Muscle layer of colon (tissue), 2 donors: ENCODE data around the gene STRBP.

Experiments used
- H3K27ac ChIP-seq: one replicate; pipeline ENCODE4 v1.7.0; 2013; ENCODE audit warnings: low read depth, mild to moderate bottlenecking, low read length, moderate library complexity
- H3K27me3 ChIP-seq, 2 donors: one replicate each; pipeline ENCODE4 v1.7.0; 2013; ENCODE audit warnings: low read length in 2 of 2, mild to moderate bottlenecking in 2 of 2; ENCODE audit not compliant: insufficient read depth in 2 of 2, control insufficient read depth in 1 of 2
- H3K36me3 ChIP-seq: one replicate; pipeline ENCODE4 v1.7.0; 2013; ENCODE audit warnings: mild to moderate bottlenecking, low read length; ENCODE audit not compliant: insufficient read depth
- H3K4me1 ChIP-seq: one replicate; pipeline ENCODE4 v1.7.0; 2013; ENCODE audit warnings: mild to moderate bottlenecking, low read length; ENCODE audit not compliant: insufficient read depth
- H3K4me3 ChIP-seq, 2 donors: one replicate each; pipeline ENCODE4 v1.7.0; 2013; ENCODE audit warnings: low read length in 2 of 2, low read depth in 1 of 2, mild to moderate bottlenecking in 1 of 2, moderate library complexity in 1 of 2
- H3K9ac ChIP-seq: one replicate; pipeline ENCODE4 v1.7.0; 2013; ENCODE audit warnings: low read length
- H3K9me3 ChIP-seq: one replicate; pipeline ENCODE4 v1.7.0; 2013; ENCODE audit warnings: mild to moderate bottlenecking, low read length
- donor health status: abdominal sarcoma.
- donor health status: Adenocarcinoma of cecum.

The STRBP gene

DNA sequence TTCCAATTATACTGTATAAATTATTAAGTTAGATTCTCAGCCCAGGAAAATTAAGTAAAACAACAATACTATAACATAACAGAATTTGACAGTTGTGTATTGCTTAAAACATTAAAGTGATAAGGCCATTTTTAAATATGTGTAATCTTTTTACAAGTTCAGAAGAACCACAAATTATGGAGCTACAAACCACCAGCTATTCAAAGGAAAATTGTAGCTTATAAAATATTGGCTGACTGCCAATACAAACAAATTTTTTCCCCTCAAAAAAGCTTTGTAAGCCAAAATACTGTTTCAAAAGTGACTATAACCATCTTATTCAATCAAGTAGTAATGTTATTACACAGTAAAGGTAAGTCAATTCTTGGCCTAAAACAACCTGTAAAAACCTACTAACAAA, 21.9 kb downstream of the STRBP start:
- Histone ChIP-seq H3K4me3 (no peak overlapping the region), H3K4me1 (peaks cover 5% of the 10 kb centered on the region), H3K27ac (no peak overlapping the region), H3K9me3 (no peaks in the 10 kb centered on the region), H3K9ac (no peak overlapping the region), H3K36me3 (no peaks in the 10 kb centered on the region), H3K27me3 (no peaks in the 10 kb centered on the region)

GRCh38 chr9:123239726-123240125, 28.7 kb downstream of the STRBP start:
- Histone ChIP-seq H3K27me3 (no peaks in the 10 kb centered on the region), H3K9ac (no peak overlapping the region), H3K4me1 (no peaks in the 10 kb centered on the region), H3K9me3 (no peaks in the 10 kb centered on the region), H3K36me3 (no peaks in the 10 kb centered on the region), H3K4me3 (no peak overlapping the region), H3K27ac (no peak overlapping the region)

DNA sequence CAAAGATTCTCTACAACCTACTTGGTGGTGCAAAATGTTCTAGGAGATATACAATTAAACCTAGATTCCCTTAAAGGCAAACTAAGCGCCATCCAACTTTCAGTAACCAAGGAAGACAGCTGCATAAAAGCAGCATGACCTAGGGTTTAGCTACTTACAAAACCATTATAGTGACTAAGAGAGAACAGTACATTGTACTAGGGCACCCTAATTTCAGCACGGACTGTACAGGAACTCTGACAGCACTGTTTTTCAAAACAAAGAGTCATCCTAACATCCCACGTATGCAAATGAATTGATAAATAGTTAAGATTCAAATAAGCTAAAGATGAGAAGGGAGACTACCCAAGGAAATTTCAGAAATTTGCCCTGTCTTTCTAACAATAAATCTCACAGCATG, 30.0 kb downstream of the STRBP start:
- H3K27me3 ChIP-seq: no peaks in the 10 kb centered on the region
- H3K36me3 ChIP-seq: no peaks in the 10 kb centered on the region
- H3K27ac ChIP-seq: no peak overlapping the region
- H3K9ac ChIP-seq: no peak overlapping the region
- H3K9me3 ChIP-seq: no peaks in the 10 kb centered on the region
- H3K4me1 ChIP-seq: no peaks in the 10 kb centered on the region
- H3K4me3 ChIP-seq: no peak overlapping the region

GRCh38 chr9:123237220-123237619, 31.2 kb downstream of the STRBP start:
- no peaks in the 10 kb centered on the region for H3K4me1 ChIP-seq
- no peaks in the 10 kb centered on the region for H3K36me3 ChIP-seq
- no peak overlapping the region for H3K4me3 ChIP-seq
- H3K27me3 ChIP-seq: no peaks in the 10 kb centered on the region
- H3K27ac ChIP-seq: no peak overlapping the region
- no peak overlapping the region for H3K9ac ChIP-seq
- H3K9me3 ChIP-seq: no peaks in the 10 kb centered on the region

DNA sequence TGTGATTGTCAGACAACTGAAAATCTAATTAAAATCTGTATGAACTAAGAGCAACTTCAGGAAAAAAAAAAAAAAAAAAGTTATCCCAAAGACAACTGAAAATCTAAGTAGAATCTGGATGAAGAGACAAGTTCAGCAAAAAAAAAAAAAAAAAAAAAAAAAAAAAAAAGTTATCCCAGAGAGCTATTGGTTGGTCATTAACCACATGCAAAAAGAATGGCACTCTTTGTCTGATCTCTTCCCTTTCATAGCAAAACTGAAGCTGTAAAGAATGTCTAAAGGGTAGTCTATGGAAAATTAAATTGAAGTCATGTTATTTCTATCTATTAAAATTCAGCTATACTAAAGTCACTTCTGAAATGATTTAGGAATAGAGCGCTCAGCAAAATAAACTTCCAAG, 32.9 kb downstream of the STRBP start:
- Histone ChIP-seq H3K4me1 (no peaks in the 10 kb centered on the region), H3K27me3 (no peaks in the 10 kb centered on the region), H3K9me3 (no peaks in the 10 kb centered on the region), H3K4me3 (no peak overlapping the region), H3K9ac (no peak overlapping the region), H3K27ac (no peak overlapping the region), H3K36me3 (no peaks in the 10 kb centered on the region)

- no peak overlapping the region for H3K4me3 ChIP-seq
These were observed 33.5 kb downstream of the STRBP start for GRCh38 chr9:123234853-123235252.

DNA sequence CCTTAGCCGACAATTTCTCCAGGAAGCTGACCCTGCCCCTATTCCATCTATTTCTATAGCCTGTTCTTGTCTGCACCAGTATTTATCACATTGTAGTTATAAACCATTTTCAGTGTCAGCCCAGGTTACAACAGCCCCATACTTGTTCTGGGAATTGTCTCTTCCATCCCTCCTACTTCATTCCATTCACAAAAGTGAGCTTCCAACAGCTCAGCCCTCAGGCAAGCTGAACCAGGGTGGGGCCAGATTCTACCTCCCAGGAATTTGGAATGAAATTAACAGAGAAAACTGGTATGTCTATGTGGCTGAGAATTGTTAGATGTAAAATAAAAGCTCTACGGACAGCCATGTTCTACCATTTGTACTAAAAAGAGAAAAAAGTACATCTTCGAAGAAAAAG, 36.1 kb downstream of the STRBP start:
- Histone ChIP-seq H3K27ac (no peak overlapping the region), H3K9me3 (no peaks in the 10 kb centered on the region), H3K4me3 (no peak overlapping the region)

More at GRCh38 chr9:123234853-123235252, 33.5 kb downstream of the STRBP start:
- Histone ChIP-seq H3K27me3 (no peaks in the 10 kb centered on the region), H3K36me3 (no peaks in the 10 kb centered on the region), H3K9ac (no peak overlapping the region), H3K4me1 (no peaks in the 10 kb centered on the region), H3K9me3 (no peaks in the 10 kb centered on the region), H3K27ac (no peak overlapping the region)

DNA sequence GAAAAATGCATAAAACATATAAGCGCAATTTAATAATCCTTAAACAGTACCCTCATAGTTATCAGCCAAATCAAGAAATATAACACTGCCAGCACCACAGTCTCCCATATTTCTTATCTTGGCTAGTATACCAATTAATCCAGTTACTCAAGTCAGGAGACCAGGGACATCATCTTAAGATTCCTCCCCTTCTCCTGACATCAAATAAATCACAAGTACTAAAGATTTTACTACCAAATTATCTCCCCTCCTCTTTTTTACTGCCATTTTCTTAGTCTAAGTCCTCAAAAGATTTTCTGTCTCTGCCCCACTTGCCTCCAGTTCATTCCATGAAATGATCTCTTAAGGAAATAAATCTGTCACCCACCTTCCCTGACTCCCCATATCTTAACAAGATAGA, 37.0 kb downstream of the STRBP start:
- H3K36me3 ChIP-seq: no peaks in the 10 kb centered on the region
- H3K9me3 ChIP-seq: no peaks in the 10 kb centered on the region
- H3K9ac ChIP-seq: no peak overlapping the region
- no peak overlapping the region for H3K27ac ChIP-seq
- no peaks in the 10 kb centered on the region for H3K27me3 ChIP-seq
- H3K4me1 ChIP-seq: no peaks in the 10 kb centered on the region
- H3K4me3 ChIP-seq: no peak overlapping the region

More for the DNA sequence above, 36.1 kb downstream of the STRBP start:
- Histone ChIP-seq H3K36me3 (no peaks in the 10 kb centered on the region), H3K27me3 (no peaks in the 10 kb centered on the region), H3K9ac (no peak overlapping the region), H3K4me1 (no peaks in the 10 kb centered on the region)

DNA sequence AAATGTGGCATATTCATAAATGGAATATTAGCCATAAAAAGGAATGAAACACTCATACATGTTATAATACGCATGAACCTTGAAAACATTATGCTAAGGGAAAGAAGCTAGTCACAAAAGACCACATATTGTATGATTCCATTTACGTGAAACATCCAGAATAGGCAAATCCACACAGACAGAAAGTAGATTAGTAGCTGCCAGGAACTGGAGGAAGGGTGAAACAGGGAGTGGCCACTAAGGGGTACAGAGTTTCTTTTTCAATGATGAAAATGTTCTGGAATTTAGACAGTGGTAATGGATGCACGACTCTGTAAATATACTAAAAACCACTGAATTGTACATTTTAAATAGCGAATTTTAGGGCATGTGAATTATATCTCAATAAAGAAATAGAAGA, 39.4 kb downstream of the STRBP start:
- Histone ChIP-seq H3K27me3 (no peaks in the 10 kb centered on the region), H3K27ac (no peak overlapping the region), H3K4me3 (no peak overlapping the region), H3K4me1 (no peaks in the 10 kb centered on the region), H3K9me3 (no peaks in the 10 kb centered on the region), H3K9ac (no peak overlapping the region), H3K36me3 (no peaks in the 10 kb centered on the region)

GRCh38 chr9:123225995-123226394, 42.4 kb downstream of the STRBP start:
- Histone ChIP-seq H3K27ac (no peak overlapping the region), H3K9ac (no peak overlapping the region), H3K27me3 (no peaks in the 10 kb centered on the region), H3K9me3 (no peaks in the 10 kb centered on the region), H3K36me3 (no peaks in the 10 kb centered on the region), H3K4me3 (no peak overlapping the region), H3K4me1 (no peaks in the 10 kb centered on the region)

DNA sequence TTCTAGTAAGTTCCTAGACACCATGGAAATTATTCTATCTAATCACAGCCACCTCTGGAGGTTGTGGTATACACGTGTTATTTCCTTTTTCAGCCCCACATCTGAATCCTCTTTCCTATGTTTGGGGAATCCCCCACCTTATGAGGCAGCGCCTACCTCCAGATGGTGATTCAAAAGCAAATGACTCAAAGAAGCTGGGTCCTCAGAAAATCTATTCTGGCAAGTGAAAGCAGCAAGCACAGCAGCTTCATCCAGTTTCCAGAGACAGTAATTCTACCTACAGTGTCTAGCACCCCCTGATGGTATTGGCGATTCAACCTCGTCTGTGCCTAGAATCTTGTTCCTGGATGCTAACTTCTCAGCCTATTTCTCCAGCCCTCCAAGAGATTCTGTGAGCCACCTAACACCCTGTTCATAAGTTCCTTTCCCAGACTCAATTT, 43.0 kb downstream of the STRBP start:
- no peak overlapping the region for H3K4me3 ChIP-seq
- H3K27ac ChIP-seq: no peak overlapping the region
- no peaks in the 10 kb centered on the region for H3K36me3 ChIP-seq
- H3K27me3 ChIP-seq: no peaks in the 10 kb centered on the region
- H3K9me3 ChIP-seq: no peaks in the 10 kb centered on the region
- no peaks in the 10 kb centered on the region for H3K4me1 ChIP-seq
- H3K9ac ChIP-seq: no peak overlapping the region

- no peaks in the 10 kb centered on the region for H3K4me1 ChIP-seq
- H3K9ac ChIP-seq: no peak overlapping the region
- no peaks in the 10 kb centered on the region for H3K9me3 ChIP-seq
- no peaks in the 10 kb centered on the region for H3K36me3 ChIP-seq
- no peak overlapping the region for H3K27ac ChIP-seq
- H3K4me3 ChIP-seq: no peak overlapping the region
- H3K27me3 ChIP-seq: no peaks in the 10 kb centered on the region
These were observed 48.3 kb downstream of the STRBP start for GRCh38 chr9:123220127-123220526.
